GM12891 (cell line): ENCODE data around the gene DRD1.
"Not testable (repeated sequence)": the region's sequence is repeated elsewhere in the genome, so short reads cannot be mapped to it uniquely, and the experiment has no call there.

Experiments used
- PAX5 ChIP-seq: IDR thresholded peaks from 2 replicates; pipeline ENCODE4 v1.6.1; 2011; ENCODE audit warnings: low read length, moderate library complexity, mild to moderate bottlenecking; ENCODE audit not compliant: insufficient read depth, severe bottlenecking
- POLR2A ChIP-seq: IDR thresholded peaks from 2 replicates; pipeline ENCODE4 v1.6.1; 2011; ENCODE audit warnings: low read depth, low read length, control low read depth
- POLR2AphosphoS5 ChIP-seq: IDR thresholded peaks from 2 replicates; pipeline ENCODE4 v1.6.1; 2011; ENCODE audit warnings: low read depth, low read length, control low read depth
- TAF1 ChIP-seq: IDR thresholded peaks from 2 replicates; pipeline ENCODE4 v1.6.1; 2011; ENCODE audit warnings: low read depth, low read length, control low read depth

GRCh38 chr5:175454338-175454737, 10.4 kb upstream of the DRD1 start:
- not testable (repeated sequence) for TF ChIP-seq POLR2A, POLR2AphosphoS5, TAF1, PAX5
